ENCODE results near the gene SBSN. TPM values are rescaled to one million over a fixed set of nuclear protein-coding genes. Genes with fewer than 3 reads are reported as not detected.

SBSN gene
- total RNA-seq, 4 donors from 2014 or later: 1.0 to 13.4 (median 1.2) TPM; not detected in 1

DNA sequence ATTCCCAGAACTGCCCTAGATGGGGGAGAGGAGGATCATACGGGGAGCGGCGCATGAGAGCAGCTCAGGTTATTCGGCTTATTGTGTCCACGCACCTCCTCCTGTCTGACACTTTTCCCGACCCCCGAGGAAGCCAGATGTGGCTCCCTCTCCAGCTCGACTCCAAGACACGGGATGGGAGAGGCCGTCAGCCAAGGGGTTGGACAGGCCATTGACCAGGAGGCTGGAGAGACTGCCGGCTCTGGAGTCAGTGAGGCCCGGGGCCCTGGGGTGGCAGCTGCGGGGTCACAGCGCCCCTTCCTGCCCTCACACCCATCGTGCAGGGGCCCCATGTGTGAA is 17.5 kb downstream of the SBSN start:
- TF ChIP-seq, protein P1, sequence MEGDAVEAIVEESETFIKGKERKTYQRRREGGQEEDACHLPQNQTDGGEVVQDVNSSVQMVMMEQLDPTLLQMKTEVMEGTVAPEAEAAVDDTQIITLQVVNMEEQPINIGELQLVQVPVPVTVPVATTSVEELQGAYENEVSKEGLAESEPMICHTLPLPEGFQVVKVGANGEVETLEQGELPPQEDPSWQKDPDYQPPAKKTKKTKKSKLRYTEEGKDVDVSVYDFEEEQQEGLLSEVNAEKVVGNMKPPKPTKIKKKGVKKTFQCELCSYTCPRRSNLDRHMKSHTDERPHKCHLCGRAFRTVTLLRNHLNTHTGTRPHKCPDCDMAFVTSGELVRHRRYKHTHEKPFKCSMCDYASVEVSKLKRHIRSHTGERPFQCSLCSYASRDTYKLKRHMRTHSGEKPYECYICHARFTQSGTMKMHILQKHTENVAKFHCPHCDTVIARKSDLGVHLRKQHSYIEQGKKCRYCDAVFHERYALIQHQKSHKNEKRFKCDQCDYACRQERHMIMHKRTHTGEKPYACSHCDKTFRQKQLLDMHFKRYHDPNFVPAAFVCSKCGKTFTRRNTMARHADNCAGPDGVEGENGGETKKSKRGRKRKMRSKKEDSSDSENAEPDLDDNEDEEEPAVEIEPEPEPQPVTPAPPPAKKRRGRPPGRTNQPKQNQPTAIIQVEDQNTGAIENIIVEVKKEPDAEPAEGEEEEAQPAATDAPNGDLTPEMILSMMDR (IDR thresholded peaks at IDR 0.05): peak in 1 of 4 experiments; percentile 4
- TF ChIP-seq POLR2AphosphoS5 (IDR thresholded peaks at IDR 0.05) (no peak), POLR2A (IDR thresholded peaks at IDR 0.05) (no peak), EP300 (IDR thresholded peaks at IDR 0.05) (no peak)
- H3K4me3 ChIP-seq: no peak overlapping the region
- H3K9me3 ChIP-seq: no peaks in the 10 kb centered on the region
- 12% methylated on average over 9 of the region's 15 CpGs; no CpG with 5 or more reads in 1 of the 2 donors for WGBS, 2 donors (ENCODE audit: low coverage in 1 of 2)
- ATAC-seq: no peak
- H3K36me3 ChIP-seq: no peaks in the 10 kb centered on the region
- H3K27ac ChIP-seq: no peak overlapping the region
- peaks cover 0 to 15% (median 0%) of the 10 kb centered on the region in 3 donors for H3K4me1 ChIP-seq
- H3K27me3 ChIP-seq: peaks cover 85% of the 10 kb centered on the region

DNA sequence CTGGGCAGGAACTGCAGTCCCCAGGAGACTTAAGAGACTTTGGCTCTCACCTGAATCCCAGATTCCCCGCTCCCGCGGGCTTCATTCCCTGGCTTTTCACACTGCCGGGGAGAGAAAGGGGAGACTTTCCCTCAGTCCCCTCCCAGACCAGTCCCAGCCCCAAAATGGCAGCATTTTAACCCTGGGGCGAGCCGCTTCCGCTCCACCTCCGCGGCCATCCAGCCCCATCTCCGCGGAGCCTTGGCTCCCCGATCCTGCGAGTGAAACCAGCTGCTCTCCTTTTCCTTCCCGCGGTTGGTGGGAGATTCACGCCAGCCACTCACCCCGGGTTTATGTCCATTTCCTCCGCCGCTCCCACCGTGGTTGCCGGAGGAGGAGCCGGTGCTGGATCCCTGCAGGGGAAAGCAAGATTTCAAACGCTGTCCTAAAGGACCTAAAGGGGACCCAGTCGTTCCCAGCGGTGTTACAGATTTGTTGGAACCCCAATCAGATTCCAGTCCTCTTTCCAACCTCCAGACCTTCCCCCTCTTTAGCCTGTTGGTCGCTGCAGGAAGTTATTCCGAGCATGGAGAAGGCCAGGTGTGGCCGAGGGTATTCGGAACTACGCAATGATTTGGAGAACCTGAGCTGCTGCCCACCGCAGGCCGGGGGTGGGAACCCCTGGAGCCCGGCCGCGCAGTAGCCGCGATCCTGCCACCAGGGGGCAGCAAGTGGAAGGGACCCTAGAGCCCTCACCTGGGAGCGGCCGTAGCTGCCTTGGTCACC is 18.1 kb downstream of the SBSN start:
- H3K27me3 ChIP-seq: peaks cover 79% of the 10 kb centered on the region
- peak overlapping the region in 2 of 4 donors; percentile 31 to 49 for H3K27ac ChIP-seq
- no peaks in the 10 kb centered on the region for H3K9me3 ChIP-seq
- peak; percentile 79 for ATAC-seq
- H3K4me1 ChIP-seq: peaks cover 0 to 15% (median 0%) of the 10 kb centered on the region in 3 donors
- 0% methylated on average over 1 to 14 of the region's 39 CpGs for WGBS, 2 donors (ENCODE audit: low coverage in 1 of 2)
- no peak for TF ChIP-seq EP300 (IDR thresholded peaks at IDR 0.05)
- TF ChIP-seq, protein P1 (IDR thresholded peaks at IDR 0.05): peak in 3 of 4 experiments; percentile 80 to 95 (median 82)
- TF ChIP-seq POLR2AphosphoS5 (IDR thresholded peaks at IDR 0.05): no peak
- no peaks in the 10 kb centered on the region for H3K36me3 ChIP-seq
- H3K4me3 ChIP-seq: peak overlapping the region in 1 of 2 donors; percentile 46

DNA sequence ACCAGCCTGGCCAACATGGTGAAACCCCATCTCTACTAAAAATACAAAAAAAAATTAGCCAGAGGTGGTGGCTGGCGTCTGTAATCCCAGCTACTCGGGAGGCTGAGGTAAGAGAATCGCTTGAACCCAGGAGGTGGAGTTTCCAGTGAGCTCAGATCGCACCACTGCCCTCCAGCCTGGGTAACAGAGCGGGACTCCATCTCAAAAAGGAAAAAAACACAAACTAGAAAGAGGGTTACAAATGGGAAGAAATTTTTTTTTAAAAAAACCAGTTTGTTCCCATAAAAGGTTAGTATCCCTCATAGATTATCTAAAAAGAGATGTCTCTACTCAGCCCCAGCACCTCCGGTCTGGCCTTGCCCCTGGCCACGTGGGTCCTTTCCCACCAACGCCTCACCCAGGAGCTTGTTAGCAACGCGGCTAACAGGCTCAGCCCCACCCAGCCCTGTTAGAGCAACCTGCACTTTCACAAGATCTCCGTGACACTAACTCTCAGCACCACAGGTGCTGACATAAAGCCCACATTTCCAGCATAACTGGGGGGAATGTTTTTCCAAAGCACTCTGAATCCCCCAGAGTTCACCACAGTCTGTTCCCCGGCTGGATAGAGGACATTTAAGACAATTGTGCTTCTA is 19.0 kb downstream of the SBSN start:
- WGBS, 2 donors (ENCODE audit: low coverage in 1 of 2): 12 to 29% methylated on average over 6 to 12 of the region's 12 CpGs
- H3K27ac ChIP-seq: peak overlapping the region in 1 of 4 donors; percentile 31
- no peak for ATAC-seq
- no peak overlapping the region for H3K4me3 ChIP-seq
- TF ChIP-seq EP300 (IDR thresholded peaks at IDR 0.05): no peak
- no peak for TF ChIP-seq POLR2AphosphoS5 (IDR thresholded peaks at IDR 0.05)
- TF ChIP-seq, protein P1 (IDR thresholded peaks at IDR 0.05): no peak
- no peak for TF ChIP-seq POLR2A (IDR thresholded peaks at IDR 0.05)
- H3K27me3 ChIP-seq: peaks cover 70% of the 10 kb centered on the region
- H3K9me3 ChIP-seq: no peaks in the 10 kb centered on the region
- H3K4me1 ChIP-seq: peaks cover 0 to 15% (median 0%) of the 10 kb centered on the region in 3 donors
- H3K36me3 ChIP-seq: no peaks in the 10 kb centered on the region

DNA sequence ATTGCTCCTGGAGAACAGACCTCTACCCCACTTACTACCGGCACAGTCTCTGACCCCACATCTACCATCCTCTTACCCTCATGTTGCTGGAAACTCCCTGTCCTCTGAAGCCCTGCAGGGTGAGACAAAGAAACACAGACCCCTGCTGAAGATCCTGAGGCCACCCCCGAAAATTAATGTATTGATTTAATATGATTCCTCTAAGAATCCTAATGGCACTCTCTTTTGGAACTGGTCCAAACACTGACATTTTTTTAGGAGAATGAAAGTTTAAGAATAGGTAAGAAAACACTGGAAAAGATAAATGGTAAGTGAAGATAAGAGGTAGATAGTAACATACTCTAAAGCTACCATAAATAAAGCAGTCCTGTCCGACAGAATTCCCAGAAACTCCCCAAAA is 20.0 kb downstream of the SBSN start:
- Histone ChIP-seq H3K27ac (no peak overlapping the region), H3K9me3 (no peaks in the 10 kb centered on the region), H3K36me3 (no peaks in the 10 kb centered on the region), H3K4me1 (peaks cover 0 to 15% (median 0%) of the 10 kb centered on the region in 3 donors), H3K27me3 (peaks cover 60% of the 10 kb centered on the region), H3K4me3 (no peak overlapping the region)
- no peak for TF ChIP-seq POLR2AphosphoS5 (IDR thresholded peaks at IDR 0.05)
- no peak for TF ChIP-seq POLR2A (IDR thresholded peaks at IDR 0.05)
- TF ChIP-seq, protein P1 (IDR thresholded peaks at IDR 0.05): no peak
- TF ChIP-seq EP300 (IDR thresholded peaks at IDR 0.05): no peak
- WGBS, 2 donors (ENCODE audit: low coverage in 1 of 2): 81 to 86% methylated on average over 1 to 3 of the region's 3 CpGs
- ATAC-seq: no peak

Data from gastroesophageal sphincter (tissue), 4 donors.